ENCODE results near the gene MISP. TPM values are rescaled to one million over a fixed set of nuclear protein-coding genes. Genes with fewer than 3 reads are reported as not detected.

The MISP gene
- total RNA-seq, 4 donors from 2014 or later = 197 to 501 (median 402) TPM

DNA sequence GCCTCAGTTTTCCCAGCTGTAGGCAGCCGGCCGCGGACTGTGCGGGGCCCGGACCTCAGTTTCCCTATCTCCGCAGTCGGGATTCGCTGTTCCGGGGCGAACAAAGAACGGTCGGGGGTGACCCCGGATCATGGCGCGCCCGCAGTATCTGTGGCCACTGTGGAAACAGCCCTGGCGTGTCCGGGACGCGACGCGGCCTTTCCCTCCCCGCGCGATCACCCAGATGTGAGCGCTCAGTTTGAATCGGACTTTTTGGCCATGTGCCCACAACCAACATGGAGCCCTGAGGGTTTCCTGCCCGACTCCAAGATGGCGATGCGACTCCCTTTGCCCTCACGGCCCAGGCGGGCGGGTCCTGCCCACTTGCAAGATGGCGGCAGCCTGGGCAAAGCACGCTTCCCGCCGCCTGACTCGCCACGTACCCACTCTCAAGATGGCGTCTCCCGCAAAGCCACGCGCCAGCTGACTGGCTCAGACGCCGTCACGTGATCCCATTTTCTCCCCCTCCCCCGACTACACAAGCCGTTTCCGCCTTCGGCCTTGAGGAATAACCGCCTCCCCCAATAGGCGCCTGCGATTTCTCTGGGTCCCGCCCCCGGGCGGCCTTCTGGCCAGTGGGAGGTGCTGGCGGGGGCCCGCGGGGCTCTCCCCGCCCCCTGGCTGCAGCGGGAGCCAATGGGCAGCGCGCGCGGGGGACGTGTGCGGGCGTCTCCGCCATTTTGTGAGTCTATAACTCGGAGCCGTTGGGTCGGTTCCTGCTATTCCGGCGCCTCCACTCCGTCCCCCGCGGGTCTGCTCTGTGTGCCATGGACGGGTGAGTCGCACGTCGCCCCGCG lies 46.0 kb downstream of the MISP start, which contains the start of gene PTBP1:
PTBP1 (plus strand) TSS at position 761 of the 836 bp plus-strand sequence; CDS start at position 807, 46 bp downstream.
- Histone ChIP-seq H3K27me3 (no peaks in the 10 kb centered on the region), H3K4me3 (peak within 1 kb of the TSS; percentile 95 to 99 (median 96)), H3K9me3 (no peaks in the 10 kb centered on the region), H3K36me3 (no peaks in the 10 kb centered on the region), H3K4me1 (peaks cover 26 to 47% (median 40%) of the 10 kb centered on the region in 4 donors), H3K27ac (peak within 1 kb of the TSS; percentile 98 to 100 (median 100))
- TF ChIP-seq POLR2A (IDR thresholded peaks at IDR 0.05) = peak; percentile 55
- peak; percentile 45 to 66 (median 58) for TF ChIP-seq POLR2AphosphoS5 (IDR thresholded peaks at IDR 0.05)
- no peak for TF ChIP-seq EP300 (IDR thresholded peaks at IDR 0.05; ENCODE audit: low read depth)
- DNase-seq = peak; percentile 100
- WGBS, 2 donors (ENCODE audit: low coverage in 1 of 2) = 0% methylated on average over 51 of the region's 83 CpGs; no CpG with 5 or more reads in 1 of the 2 donors
- intact Hi-C loops (cut with DNase I; ENCODE audit: low total_unique reads) (no loop called here), in situ Hi-C loops (cut with MboI; ENCODE audit: low pct_ligation_motif_present in 1 of 4, low pct_unique_long_range_greater_than_20kb in 1 of 4, low sequenced_read_pairs in 3 of 4) (no loop called here)

DNA sequence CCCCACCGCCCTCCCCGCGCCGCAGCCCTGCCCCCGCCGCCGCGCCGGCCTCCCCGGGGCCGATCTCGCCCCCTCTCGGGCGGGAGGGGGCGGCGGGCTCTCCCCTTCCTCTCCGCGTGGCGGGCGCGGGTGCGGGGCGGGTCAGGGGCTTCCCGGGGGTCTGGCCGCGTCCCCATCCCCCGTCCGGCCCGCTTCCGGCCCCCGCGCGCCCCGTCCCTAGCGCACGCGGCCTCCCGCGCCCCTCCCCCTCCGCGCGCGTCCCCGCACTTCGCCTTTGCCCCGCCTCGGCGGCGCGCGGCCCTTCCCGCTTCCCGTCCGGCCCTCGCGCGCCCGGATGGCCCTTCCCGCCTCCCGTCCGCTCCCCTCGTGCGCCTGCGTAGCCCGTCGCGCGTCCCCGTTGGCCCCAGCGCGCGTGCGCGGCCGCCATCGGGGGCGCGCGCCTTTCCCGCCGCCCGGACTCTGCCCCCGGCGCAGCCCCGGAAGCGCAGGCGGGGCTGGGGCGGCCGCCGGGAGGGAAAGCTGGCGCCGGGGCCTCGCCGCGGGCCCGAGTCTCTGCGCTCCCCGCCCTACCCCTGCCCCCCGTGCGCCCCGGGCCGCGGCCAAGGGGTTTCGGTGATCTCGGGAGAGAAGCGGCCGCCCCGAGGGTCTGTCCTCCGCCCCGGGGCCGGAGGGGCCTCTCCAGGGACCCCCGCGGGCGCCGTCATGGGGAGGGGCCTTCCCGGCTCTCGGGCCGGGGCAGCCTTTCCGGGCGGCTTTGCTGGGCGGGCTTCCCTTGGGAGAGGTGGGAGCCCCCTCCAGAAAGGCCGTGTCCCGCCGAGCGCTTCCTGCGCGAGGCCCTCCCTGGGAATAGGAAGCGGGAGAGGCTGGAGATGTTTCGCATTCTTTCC lies 46.9 kb downstream of the MISP start:
- intact Hi-C loops (cut with DNase I; ENCODE audit: low total_unique reads) (no loop called here), in situ Hi-C loops (cut with MboI; ENCODE audit: low pct_ligation_motif_present in 1 of 4, low pct_unique_long_range_greater_than_20kb in 1 of 4, low sequenced_read_pairs in 3 of 4) (no loop called here)
- H3K36me3 ChIP-seq = no peaks in the 10 kb centered on the region
- peaks cover 33 to 55% (median 48%) of the 10 kb centered on the region in 4 donors for H3K4me1 ChIP-seq
- peak overlapping the region; percentile 98 to 100 (median 100) for H3K27ac ChIP-seq
- peak overlapping the region; percentile 94 to 99 (median 96) for H3K4me3 ChIP-seq
- TF ChIP-seq EP300 (IDR thresholded peaks at IDR 0.05; ENCODE audit: low read depth) (peak; percentile 6), CTCF (IDR thresholded peaks at IDR 0.05) (no peak), POLR2AphosphoS5 (IDR thresholded peaks at IDR 0.05) (peak in 2 of 3 donors; percentile 49 to 50), POLR2A (IDR thresholded peaks at IDR 0.05) (peak; percentile 23)
- H3K27me3 ChIP-seq = no peaks in the 10 kb centered on the region
- H3K9me3 ChIP-seq = no peaks in the 10 kb centered on the region
- 0% methylated on average over 30 of the region's 129 CpGs; no CpG with 5 or more reads in 1 of the 2 donors for WGBS, 2 donors (ENCODE audit: low coverage in 1 of 2)
- peak; percentile 93 for DNase-seq

GRCh38 chr19:798415-799075 lies 47.6 kb downstream of the MISP start:
- in situ Hi-C loops (cut with MboI; ENCODE audit: low pct_ligation_motif_present in 1 of 4, low pct_unique_long_range_greater_than_20kb in 1 of 4, low sequenced_read_pairs in 3 of 4) = no loop called here
- H3K27ac ChIP-seq = peak overlapping the region; percentile 98 to 100 (median 100)
- no peaks in the 10 kb centered on the region for H3K27me3 ChIP-seq
- H3K36me3 ChIP-seq = peaks cover 0 to 2% (median 0%) of the 10 kb centered on the region in 4 donors
- TF ChIP-seq POLR2AphosphoS5 (IDR thresholded peaks at IDR 0.05) (peak in 2 of 3 donors; percentile 7 to 38), EP300 (IDR thresholded peaks at IDR 0.05; ENCODE audit: low read depth) (no peak)
- H3K4me1 ChIP-seq = peaks cover 39 to 62% (median 55%) of the 10 kb centered on the region in 4 donors
- peak; percentile 77 for DNase-seq
- intact Hi-C loops (cut with DNase I; ENCODE audit: low total_unique reads) = no loop called here
- H3K4me3 ChIP-seq = peak overlapping the region; percentile 94 to 99 (median 96)
- 0% methylated on average over 40 of the region's 44 CpGs; no CpG with 5 or more reads in 1 of the 2 donors for WGBS, 2 donors (ENCODE audit: low coverage in 1 of 2)
- no peaks in the 10 kb centered on the region for H3K9me3 ChIP-seq

DNA sequence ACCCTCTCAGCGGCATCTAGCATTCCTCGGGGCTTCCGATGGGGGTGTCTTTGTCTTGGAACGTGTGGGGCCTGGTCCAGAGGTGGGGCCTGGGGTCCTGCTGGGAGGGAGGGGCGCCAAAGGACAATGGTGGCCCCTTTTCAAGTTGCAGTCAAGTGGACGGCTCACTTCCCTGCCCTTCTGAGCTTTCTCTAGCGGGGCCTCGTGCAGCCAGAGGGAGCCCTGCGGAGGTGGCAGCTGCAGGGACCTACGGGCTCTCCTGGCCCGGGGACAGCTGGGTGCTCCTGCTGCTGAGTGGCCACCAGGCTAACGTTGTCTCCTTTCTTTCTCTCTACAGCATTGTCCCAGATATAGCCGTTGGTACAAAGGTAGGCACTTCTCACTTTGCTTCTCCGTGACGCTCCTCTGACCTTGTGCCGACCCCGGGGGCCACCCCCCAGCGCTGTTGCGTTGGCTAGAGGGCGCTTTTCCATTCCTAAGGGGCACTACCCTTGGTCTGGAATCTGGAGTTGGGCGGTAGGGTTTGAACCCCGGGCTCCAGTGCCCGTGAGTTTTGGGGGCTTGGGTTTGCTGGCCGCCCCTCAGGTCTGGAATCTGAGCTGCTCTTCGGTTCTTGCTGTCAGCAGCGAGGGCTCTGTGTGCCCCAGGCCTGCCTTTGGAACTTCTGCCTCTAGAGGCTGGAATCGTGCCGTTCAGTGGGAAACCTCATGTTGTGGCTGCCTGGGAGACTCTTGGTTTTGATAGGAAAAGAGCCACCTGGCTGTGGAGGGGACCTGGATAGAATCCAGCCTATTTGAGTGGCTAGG lies 48.4 kb downstream of the MISP start:
- Histone ChIP-seq H3K36me3 (peaks cover 0 to 7% (median 3%) of the 10 kb centered on the region in 4 donors), H3K4me3 (peak overlapping the region; percentile 94 to 99 (median 96)), H3K9me3 (no peaks in the 10 kb centered on the region), H3K4me1 (peaks cover 39 to 62% (median 55%) of the 10 kb centered on the region in 4 donors), H3K27me3 (no peaks in the 10 kb centered on the region), H3K27ac (peak overlapping the region; percentile 98 to 100 (median 100))
- no peak for TF ChIP-seq POLR2AphosphoS5 (IDR thresholded peaks at IDR 0.05)
- no peak for TF ChIP-seq POLR2A (IDR thresholded peaks at IDR 0.05)
- no peak for TF ChIP-seq CTCF (IDR thresholded peaks at IDR 0.05)
- no peak for TF ChIP-seq EP300 (IDR thresholded peaks at IDR 0.05; ENCODE audit: low read depth)
- in situ Hi-C loops (cut with MboI; ENCODE audit: low pct_ligation_motif_present in 1 of 4, low pct_unique_long_range_greater_than_20kb in 1 of 4, low sequenced_read_pairs in 3 of 4) = no loop called here
- intact Hi-C loops (cut with DNase I; ENCODE audit: low total_unique reads) = no loop called here
- WGBS, 2 donors (ENCODE audit: low coverage in 1 of 2) = 0 to 9% methylated on average over 2 to 28 of the region's 28 CpGs
- DNase-seq = peak; percentile 37

Data from transverse colon (tissue), 4 donors.